NT2/D1 (cell line): ENCODE measurements around the gene DNAH1.

ENCODE experiments used
- SUZ12 ChIP-seq: IDR thresholded peaks from 2 replicates; pipeline ENCODE4 v1.6.1; 2011; ENCODE audit not compliant: insufficient read length, insufficient read depth; ENCODE audit errors: extremely low read depth
- YY1 ChIP-seq: IDR thresholded peaks from 2 replicates; pipeline ENCODE4 v1.6.1; 2011; ENCODE audit not compliant: insufficient read length, insufficient read depth
- ZNF274 ChIP-seq: IDR thresholded peaks from 2 replicates; pipeline ENCODE4 v1.6.1; 2011; ENCODE audit warnings: mild to moderate bottlenecking, low read depth, low read length

DNA sequence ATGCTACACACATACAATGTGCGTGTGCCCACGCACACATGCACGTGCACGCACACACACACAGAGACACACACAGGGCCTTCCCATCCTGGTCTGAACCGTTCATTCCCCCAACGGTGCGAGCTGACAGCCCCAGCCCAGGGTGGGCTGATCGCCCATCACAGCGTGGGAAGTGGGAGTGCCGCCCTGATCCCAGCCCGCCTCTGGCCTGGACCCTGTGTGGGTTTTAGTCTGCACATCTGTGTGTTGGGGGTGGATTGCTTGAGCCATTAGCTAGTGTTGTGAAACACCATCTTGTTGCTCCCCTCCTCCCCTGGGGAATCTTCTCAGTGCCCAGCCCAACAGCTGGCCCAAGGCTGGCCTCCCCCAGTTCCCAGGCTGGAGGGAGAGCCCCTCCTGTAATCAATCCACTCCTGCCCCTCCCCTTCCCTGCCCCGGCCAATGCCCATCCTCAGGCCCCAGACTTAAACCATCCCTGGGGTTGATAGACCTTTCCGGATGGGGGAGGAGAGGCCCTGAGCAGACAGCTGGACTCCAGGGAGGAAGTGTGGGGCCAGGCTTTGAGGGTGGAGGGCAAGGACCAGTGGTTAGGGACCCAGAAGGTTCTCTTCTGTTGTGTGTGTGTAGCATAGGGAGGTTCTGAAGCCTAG, 120.5 kb downstream of the DNAH1 start:
- TF ChIP-seq ZNF274 (no peak), YY1 (no peak), SUZ12 (no peak)
